ENCODE results near the gene RNASE7. TPM values are rescaled to one million over a fixed set of nuclear protein-coding genes. Genes with fewer than 3 reads are reported as not detected.

RNASE7 gene
- total RNA-seq, 1 donor from 2014 or later: not detected

DNA sequence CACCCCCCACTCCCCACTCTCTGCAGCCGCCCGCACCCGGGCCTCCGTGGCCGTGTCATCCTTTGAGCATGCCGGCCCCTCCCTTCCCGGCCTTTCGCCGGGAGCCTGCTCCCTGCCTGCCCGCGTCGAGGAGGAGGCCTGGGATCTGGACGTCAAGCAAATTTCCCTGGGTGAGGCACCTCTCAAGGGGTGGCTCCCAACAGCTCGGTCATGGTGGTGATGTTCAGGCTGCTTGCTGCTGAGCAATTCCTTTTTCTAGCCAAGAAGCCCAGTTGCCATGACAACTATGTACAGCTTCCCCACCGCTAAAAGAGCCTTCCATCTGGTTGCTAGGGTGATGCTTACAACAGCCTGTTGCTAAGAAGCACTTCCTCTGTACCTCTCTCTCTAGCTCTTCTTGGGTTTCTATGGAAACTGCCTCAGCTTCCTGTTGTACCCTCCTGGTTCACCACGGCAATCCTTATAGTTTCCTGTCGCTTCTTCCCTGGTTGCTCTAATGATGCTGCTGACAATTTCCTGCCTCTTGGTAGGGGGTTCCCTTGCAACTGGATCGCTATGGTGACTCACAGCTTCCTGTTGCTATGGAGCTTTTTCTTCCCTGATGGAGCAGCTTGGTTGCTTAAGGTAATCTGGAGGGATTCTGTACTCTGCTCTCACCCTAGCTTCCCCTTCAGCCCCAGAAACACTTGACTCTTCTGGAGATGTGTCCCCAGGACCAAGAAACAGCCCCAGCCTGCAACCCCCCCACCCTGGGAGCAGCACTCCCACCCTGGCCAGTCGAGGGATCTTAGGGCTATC, 45.3 kb downstream of the RNASE7 start:
- no peaks in the 10 kb centered on the region for H3K27me3 Mint-ChIP-seq (ENCODE audit: low read depth, unreplicated experiment)
- H3K4me3 Mint-ChIP-seq (ENCODE audit: unreplicated experiment): no peak overlapping the region
- H3K9ac ChIP-seq (ENCODE audit: low read length): peak overlapping the region; percentile 68
- H3K36me3 Mint-ChIP-seq (ENCODE audit: low read depth, unreplicated experiment): peaks cover 37% of the 10 kb centered on the region
- no peaks in the 10 kb centered on the region for H3K27me3 ChIP-seq (ENCODE audit: insufficient read depth, low read length)
- peaks cover 44% of the 10 kb centered on the region for H4K20me1 ChIP-seq (ENCODE audit: insufficient read depth, low read length)
- FAIRE-seq: peak; percentile 90
- H3K9me3 ChIP-seq (ENCODE audit: insufficient read depth, low read depth, low read length): no peaks in the 10 kb centered on the region
- peak overlapping the region; percentile 31 for H3K4me2 ChIP-seq (ENCODE audit: low read length)
- no peaks in the 10 kb centered on the region for H3K9me3 Mint-ChIP-seq (ENCODE audit: unreplicated experiment)
- peaks cover 28% of the 10 kb centered on the region for H3K4me1 ChIP-seq (ENCODE audit: insufficient read depth, low read length)
- peak overlapping the region; percentile 92 for H3K27ac Mint-ChIP-seq (ENCODE audit: unreplicated experiment)
- H3K4me1 Mint-ChIP-seq (ENCODE audit: low read depth, unreplicated experiment): peaks cover 36% of the 10 kb centered on the region
- TF ChIP-seq, protein P1, sequence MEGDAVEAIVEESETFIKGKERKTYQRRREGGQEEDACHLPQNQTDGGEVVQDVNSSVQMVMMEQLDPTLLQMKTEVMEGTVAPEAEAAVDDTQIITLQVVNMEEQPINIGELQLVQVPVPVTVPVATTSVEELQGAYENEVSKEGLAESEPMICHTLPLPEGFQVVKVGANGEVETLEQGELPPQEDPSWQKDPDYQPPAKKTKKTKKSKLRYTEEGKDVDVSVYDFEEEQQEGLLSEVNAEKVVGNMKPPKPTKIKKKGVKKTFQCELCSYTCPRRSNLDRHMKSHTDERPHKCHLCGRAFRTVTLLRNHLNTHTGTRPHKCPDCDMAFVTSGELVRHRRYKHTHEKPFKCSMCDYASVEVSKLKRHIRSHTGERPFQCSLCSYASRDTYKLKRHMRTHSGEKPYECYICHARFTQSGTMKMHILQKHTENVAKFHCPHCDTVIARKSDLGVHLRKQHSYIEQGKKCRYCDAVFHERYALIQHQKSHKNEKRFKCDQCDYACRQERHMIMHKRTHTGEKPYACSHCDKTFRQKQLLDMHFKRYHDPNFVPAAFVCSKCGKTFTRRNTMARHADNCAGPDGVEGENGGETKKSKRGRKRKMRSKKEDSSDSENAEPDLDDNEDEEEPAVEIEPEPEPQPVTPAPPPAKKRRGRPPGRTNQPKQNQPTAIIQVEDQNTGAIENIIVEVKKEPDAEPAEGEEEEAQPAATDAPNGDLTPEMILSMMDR (IDR thresholded peaks at IDR 0.05; ENCODE audit: insufficient read depth, low read depth, low read length): no peak
- TF ChIP-seq EZH2 (IDR thresholded peaks at IDR 0.05; ENCODE audit: insufficient read depth, low read length): no peak
- no peak overlapping the region for H2AFZ ChIP-seq (ENCODE audit: low read depth, low read length)
- H3K27ac ChIP-seq (ENCODE audit: low read depth, low read length): peak overlapping the region; percentile 89
- peak; percentile 93 for DNase-seq (ENCODE audit: low read depth)
- H3K4me3 ChIP-seq (ENCODE audit: insufficient read depth, low read depth, low read length): no peak overlapping the region
- no peaks in the 10 kb centered on the region for H3K79me2 ChIP-seq (ENCODE audit: insufficient read depth, low read length)
- peaks cover 38% of the 10 kb centered on the region for H3K36me3 ChIP-seq (ENCODE audit: insufficient read depth, low read length)

DNA sequence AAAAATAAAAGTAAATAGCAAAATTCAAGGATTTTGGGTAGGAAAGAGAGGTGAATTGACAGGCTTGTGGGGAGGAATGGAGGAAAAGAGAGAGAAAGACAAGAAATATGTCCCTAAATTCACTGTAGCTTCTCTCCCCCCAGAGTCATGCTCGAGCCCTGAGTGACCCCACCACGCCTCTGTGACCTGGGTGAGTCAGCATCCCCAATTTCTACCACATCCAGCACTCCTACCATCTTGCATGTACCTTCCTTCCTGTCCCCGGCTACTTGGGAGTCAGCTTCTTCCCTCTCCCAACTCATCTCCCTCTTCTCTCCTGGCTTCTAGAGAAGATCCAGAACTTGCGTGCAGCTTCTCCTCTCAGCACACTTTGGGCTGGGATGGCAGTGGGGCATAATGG, 46.5 kb downstream of the RNASE7 start:
- H3K4me1 Mint-ChIP-seq (ENCODE audit: low read depth, unreplicated experiment): peaks cover 43% of the 10 kb centered on the region

More for the DNA sequence above, 46.5 kb downstream of the RNASE7 start:
- FAIRE-seq (no peak), DNase-seq (ENCODE audit: low read depth) (no peak)
- peaks cover 50% of the 10 kb centered on the region for H4K20me1 ChIP-seq (ENCODE audit: insufficient read depth, low read length)
- H3K79me2 ChIP-seq (ENCODE audit: insufficient read depth, low read length): no peaks in the 10 kb centered on the region
- no peak overlapping the region for H3K4me3 ChIP-seq (ENCODE audit: insufficient read depth, low read depth, low read length)
- no peak overlapping the region for H3K27ac ChIP-seq (ENCODE audit: low read depth, low read length)
- Mint-ChIP-seq H3K27ac (ENCODE audit: unreplicated experiment) (peak overlapping the region; percentile 86), H3K27me3 (ENCODE audit: low read depth, unreplicated experiment) (no peaks in the 10 kb centered on the region), H3K36me3 (ENCODE audit: low read depth, unreplicated experiment) (peaks cover 32% of the 10 kb centered on the region), H3K4me3 (ENCODE audit: unreplicated experiment) (no peak overlapping the region), H3K9me3 (ENCODE audit: unreplicated experiment) (no peaks in the 10 kb centered on the region)
- H3K9ac ChIP-seq (ENCODE audit: low read length): no peak overlapping the region
- no peak overlapping the region for H2AFZ ChIP-seq (ENCODE audit: low read depth, low read length)
- H3K4me1 ChIP-seq (ENCODE audit: insufficient read depth, low read length): peaks cover 29% of the 10 kb centered on the region
- H3K4me2 ChIP-seq (ENCODE audit: low read length): no peak overlapping the region
- H3K36me3 ChIP-seq (ENCODE audit: insufficient read depth, low read length): peaks cover 32% of the 10 kb centered on the region
- TF ChIP-seq EZH2 (IDR thresholded peaks at IDR 0.05; ENCODE audit: insufficient read depth, low read length): no peak
- TF ChIP-seq, protein P1 (IDR thresholded peaks at IDR 0.05; ENCODE audit: insufficient read depth, low read depth, low read length): no peak
- no peaks in the 10 kb centered on the region for H3K9me3 ChIP-seq (ENCODE audit: insufficient read depth, low read depth, low read length)
- no peaks in the 10 kb centered on the region for H3K27me3 ChIP-seq (ENCODE audit: insufficient read depth, low read length)

Measured in astrocyte (in vitro differentiated cells and primary cell).